ENCODE measurements around the gene IFNK. TPM values are rescaled to one million over a fixed set of nuclear protein-coding genes. Genes with fewer than 3 reads are reported as not detected.

IFNK gene
- total RNA-seq, 1 experiment from 2014 or later: not detected

- TF ChIP-seq ZBTB33 (IDR thresholded peaks at IDR 0.05; ENCODE audit: extremely low read depth, insufficient replicate concordance, low read length): peak; percentile 92
These were observed 49.8 kb downstream of the IFNK start (continued) for GRCh38 chr9:27573634-27574590.

Other genes with a start within 250 kb of the IFNK start
- not detected for gene EQTN, start 227.1 kb upstream of the IFNK start, total RNA-seq (2021; ENCODE audit: unreplicated experiment)
- gene MOB3B, start 5.5 kb downstream of the IFNK start, total RNA-seq (2021; ENCODE audit: unreplicated experiment): 1.2 TPM
- gene C9orf72, start 49.2 kb downstream of the IFNK start, total RNA-seq (2021; ENCODE audit: unreplicated experiment): 12.0 TPM